Measurements from ENCODE around the gene SCAPER.

Gene SCAPER

GRCh38 chr15:76588811-76589747, 316.1 kb downstream of the SCAPER start:
- Histone ChIP-seq H3K9me3 (ENCODE audit: insufficient read depth, low read depth, low read length) (no peaks in the 10 kb centered on the region), H3K27ac (ENCODE audit: low read length) (no peak overlapping the region), H3K27me3 (ENCODE audit: insufficient read depth, low read length) (no peaks in the 10 kb centered on the region), H3K36me3 (ENCODE audit: insufficient read depth, low read depth, low read length) (no peaks in the 10 kb centered on the region), H3K4me1 (ENCODE audit: insufficient read depth, low read length) (no peaks in the 10 kb centered on the region), H3K4me3 (ENCODE audit: low read length) (no peak overlapping the region), H3K9ac (ENCODE audit: low read depth, low read length) (no peak overlapping the region)

GRCh38 chr15:76585576-76585897, 319.6 kb downstream of the SCAPER start:
- Histone ChIP-seq H3K36me3 (ENCODE audit: insufficient read depth, low read depth, low read length) (no peaks in the 10 kb centered on the region), H3K9ac (ENCODE audit: low read depth, low read length) (no peak overlapping the region), H3K27ac (ENCODE audit: low read length) (no peak overlapping the region), H3K4me3 (ENCODE audit: low read length) (no peak overlapping the region), H3K27me3 (ENCODE audit: insufficient read depth, low read length) (no peaks in the 10 kb centered on the region), H3K4me1 (ENCODE audit: insufficient read depth, low read length) (no peaks in the 10 kb centered on the region), H3K9me3 (ENCODE audit: insufficient read depth, low read depth, low read length) (peaks cover 14% of the 10 kb centered on the region)

GRCh38 chr15:76584868-76585575, 320.1 kb downstream of the SCAPER start:
- H3K4me1 ChIP-seq (ENCODE audit: insufficient read depth, low read length), result no peaks in the 10 kb centered on the region
- no peak overlapping the region for H3K27ac ChIP-seq (ENCODE audit: low read length)
- H3K4me3 ChIP-seq (ENCODE audit: low read length), result no peak overlapping the region
- no peaks in the 10 kb centered on the region for H3K36me3 ChIP-seq (ENCODE audit: insufficient read depth, low read depth, low read length)
- peaks cover 14% of the 10 kb centered on the region for H3K9me3 ChIP-seq (ENCODE audit: insufficient read depth, low read depth, low read length)
- H3K27me3 ChIP-seq (ENCODE audit: insufficient read depth, low read length), result no peaks in the 10 kb centered on the region
- no peak overlapping the region for H3K9ac ChIP-seq (ENCODE audit: low read depth, low read length)

- Histone ChIP-seq H3K27ac (ENCODE audit: low read length) (no peak overlapping the region), H3K4me3 (ENCODE audit: low read length) (no peak overlapping the region), H3K4me1 (ENCODE audit: insufficient read depth, low read length) (no peaks in the 10 kb centered on the region), H3K9me3 (ENCODE audit: insufficient read depth, low read depth, low read length) (peaks cover 14% of the 10 kb centered on the region), H3K9ac (ENCODE audit: low read depth, low read length) (no peak overlapping the region), H3K36me3 (ENCODE audit: insufficient read depth, low read depth, low read length) (no peaks in the 10 kb centered on the region), H3K27me3 (ENCODE audit: insufficient read depth, low read length) (no peaks in the 10 kb centered on the region)
Observed at GRCh38 chr15:76582550-76582949, 322.6 kb downstream of the SCAPER start.

- no peaks in the 10 kb centered on the region for H3K27me3 ChIP-seq (ENCODE audit: insufficient read depth, low read length)
- H3K4me3 ChIP-seq (ENCODE audit: low read length), result no peak overlapping the region
- peaks cover 14% of the 10 kb centered on the region for H3K9me3 ChIP-seq (ENCODE audit: insufficient read depth, low read depth, low read length)
- no peaks in the 10 kb centered on the region for H3K36me3 ChIP-seq (ENCODE audit: insufficient read depth, low read depth, low read length)
- H3K9ac ChIP-seq (ENCODE audit: low read depth, low read length), result no peak overlapping the region
- H3K27ac ChIP-seq (ENCODE audit: low read length), result no peak overlapping the region
- H3K4me1 ChIP-seq (ENCODE audit: insufficient read depth, low read length), result no peaks in the 10 kb centered on the region
Observed at GRCh38 chr15:76577879-76578512, 327.1 kb downstream of the SCAPER start.

- no peaks in the 10 kb centered on the region for H3K27me3 ChIP-seq (ENCODE audit: insufficient read depth, low read length)
Observed at GRCh38 chr15:76576523-76577279, 328.4 kb downstream of the SCAPER start.

GRCh38 chr15:76575679-76576078, 329.5 kb downstream of the SCAPER start:
- Histone ChIP-seq H3K9ac (ENCODE audit: low read depth, low read length) (no peak overlapping the region), H3K9me3 (ENCODE audit: insufficient read depth, low read depth, low read length) (no peaks in the 10 kb centered on the region; the same call in 1 of the 2 replicates), H3K27ac (ENCODE audit: low read length) (no peak overlapping the region), H3K36me3 (ENCODE audit: insufficient read depth, low read depth, low read length) (no peaks in the 10 kb centered on the region), H3K27me3 (ENCODE audit: insufficient read depth, low read length) (no peaks in the 10 kb centered on the region), H3K4me3 (ENCODE audit: low read length) (no peak overlapping the region), H3K4me1 (ENCODE audit: insufficient read depth, low read length) (no peaks in the 10 kb centered on the region)

More at GRCh38 chr15:76576523-76577279, 328.4 kb downstream of the SCAPER start:
- H3K9ac ChIP-seq (ENCODE audit: low read depth, low read length), result no peak overlapping the region
- peaks cover 2% of the 10 kb centered on the region for H3K9me3 ChIP-seq (ENCODE audit: insufficient read depth, low read depth, low read length)
- no peaks in the 10 kb centered on the region for H3K4me1 ChIP-seq (ENCODE audit: insufficient read depth, low read length)
- no peaks in the 10 kb centered on the region for H3K36me3 ChIP-seq (ENCODE audit: insufficient read depth, low read depth, low read length)
- no peak overlapping the region for H3K4me3 ChIP-seq (ENCODE audit: low read length)
- no peak overlapping the region for H3K27ac ChIP-seq (ENCODE audit: low read length)

- no peak overlapping the region for H3K9ac ChIP-seq (ENCODE audit: low read depth, low read length)
- no peaks in the 10 kb centered on the region for H3K27me3 ChIP-seq (ENCODE audit: insufficient read depth, low read length)
- no peaks in the 10 kb centered on the region for H3K36me3 ChIP-seq (ENCODE audit: insufficient read depth, low read depth, low read length)
- no peaks in the 10 kb centered on the region for H3K4me1 ChIP-seq (ENCODE audit: insufficient read depth, low read length)
- H3K9me3 ChIP-seq (ENCODE audit: insufficient read depth, low read depth, low read length), result no peaks in the 10 kb centered on the region; the same call in none of the 2 replicates
- H3K4me3 ChIP-seq (ENCODE audit: low read length), result no peak overlapping the region
- no peak overlapping the region for H3K27ac ChIP-seq (ENCODE audit: low read length)
Observed at GRCh38 chr15:76575274-76575673, 329.9 kb downstream of the SCAPER start.

GRCh38 chr15:76572983-76573314, 332.2 kb downstream of the SCAPER start:
- Histone ChIP-seq H3K4me1 (ENCODE audit: insufficient read depth, low read length) (no peaks in the 10 kb centered on the region), H3K9ac (ENCODE audit: low read depth, low read length) (no peak overlapping the region), H3K27ac (ENCODE audit: low read length) (no peak overlapping the region), H3K9me3 (ENCODE audit: insufficient read depth, low read depth, low read length) (no peaks in the 10 kb centered on the region; the same call in none of the 2 replicates), H3K36me3 (ENCODE audit: insufficient read depth, low read depth, low read length) (no peaks in the 10 kb centered on the region), H3K27me3 (ENCODE audit: insufficient read depth, low read length) (no peaks in the 10 kb centered on the region), H3K4me3 (ENCODE audit: low read length) (no peak overlapping the region)

DNA sequence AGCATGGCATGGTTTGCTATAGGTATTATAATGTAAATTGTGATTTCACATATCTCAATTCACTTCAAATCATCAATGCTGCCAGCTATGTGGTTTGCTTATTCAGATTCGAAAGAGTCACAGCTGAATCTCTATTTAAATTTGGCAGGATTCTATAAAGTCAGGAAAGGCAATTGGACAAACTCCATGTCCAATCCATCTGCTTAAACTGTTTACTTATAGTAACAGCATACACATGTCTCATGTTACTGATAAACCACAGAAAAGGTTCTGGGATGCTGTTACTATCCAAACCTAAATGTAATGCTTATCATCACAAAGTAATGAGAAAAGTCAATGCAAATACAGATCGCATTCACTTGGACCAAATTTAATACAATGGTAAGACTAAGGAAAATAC, 338.9 kb downstream of the SCAPER start:
- Histone ChIP-seq H3K27me3 (ENCODE audit: insufficient read depth, low read length) (no peaks in the 10 kb centered on the region), H3K9me3 (ENCODE audit: insufficient read depth, low read depth, low read length) (no peaks in the 10 kb centered on the region; the same call in none of the 2 replicates), H3K36me3 (ENCODE audit: insufficient read depth, low read depth, low read length) (no peaks in the 10 kb centered on the region), H3K9ac (ENCODE audit: low read depth, low read length) (no peak overlapping the region), H3K27ac (ENCODE audit: low read length) (no peak overlapping the region), H3K4me1 (ENCODE audit: insufficient read depth, low read length) (peaks cover 7% of the 10 kb centered on the region; the same call in 1 of the 2 replicates), H3K4me3 (ENCODE audit: low read length) (no peak overlapping the region)

DNA sequence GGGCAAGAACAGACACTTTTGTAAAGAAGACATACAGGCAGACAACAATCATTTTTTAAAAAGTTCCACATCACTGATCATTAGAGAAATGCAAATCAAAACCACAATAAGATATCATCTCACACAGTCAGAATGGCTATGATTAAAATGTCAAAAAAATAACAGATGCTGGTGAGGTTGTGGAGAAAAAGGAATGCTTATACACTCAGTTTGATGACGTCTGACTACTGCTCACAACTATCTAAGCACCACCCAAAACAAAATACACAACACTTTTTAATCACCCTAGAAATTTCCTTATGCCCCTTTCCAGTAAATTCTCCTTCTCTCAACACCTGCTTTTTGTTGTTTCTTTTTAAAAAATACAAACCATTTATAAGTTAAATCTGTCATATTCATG, 339.8 kb downstream of the SCAPER start:
- Histone ChIP-seq H3K4me3 (ENCODE audit: low read length) (no peak overlapping the region), H3K36me3 (ENCODE audit: insufficient read depth, low read depth, low read length) (no peaks in the 10 kb centered on the region), H3K9me3 (ENCODE audit: insufficient read depth, low read depth, low read length) (no peaks in the 10 kb centered on the region; the same call in 1 of the 2 replicates), H3K4me1 (ENCODE audit: insufficient read depth, low read length) (peaks cover 7% of the 10 kb centered on the region; the same call in 1 of the 2 replicates), H3K27me3 (ENCODE audit: insufficient read depth, low read length) (no peaks in the 10 kb centered on the region), H3K9ac (ENCODE audit: low read depth, low read length) (no peak overlapping the region), H3K27ac (ENCODE audit: low read length) (no peak overlapping the region)
